Stimulated activated CD8-positive, alpha-beta memory T cell treated with anti-CD3 and anti-CD28 coated beads, Interleukin-15, amount 100 ng/mL, for 24 hours (primary cell): ENCODE data around the gene GPR101.

ENCODE experiments used
- DNase-seq: peaks from one replicate; pipeline ENCODE4 v3.0.0-alpha.2; 2020; ENCODE audit warnings: low read depth

The GPR101 gene

GRCh38 chrX:137033774-137034507 lies at the start of gene GPR101:
Gene GPR101 (minus strand): TSS chrX:137033995. CDS start chrX:137031674, 2,321 bp downstream.
- DNase-seq: no peak

DNA sequence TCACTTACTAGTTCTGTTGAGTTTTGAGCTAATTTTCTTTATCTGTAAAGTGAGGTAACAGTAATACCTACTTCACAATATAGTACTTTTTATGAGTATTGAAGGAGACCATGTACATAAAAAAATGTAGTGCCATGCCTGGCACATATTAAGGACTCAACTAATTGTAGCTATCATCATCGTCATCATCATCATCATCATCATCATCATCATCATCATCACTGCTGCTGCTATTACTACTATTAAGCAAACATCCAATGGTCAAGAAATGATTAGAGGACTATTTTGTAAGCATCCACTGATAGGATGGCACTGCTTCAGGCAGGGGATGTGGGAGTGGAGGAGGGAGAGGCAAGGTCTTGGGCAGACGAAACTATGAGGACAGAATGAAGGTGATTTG lies 47.4 kb upstream of the GPR101 start:
- no peak for DNase-seq

DNA sequence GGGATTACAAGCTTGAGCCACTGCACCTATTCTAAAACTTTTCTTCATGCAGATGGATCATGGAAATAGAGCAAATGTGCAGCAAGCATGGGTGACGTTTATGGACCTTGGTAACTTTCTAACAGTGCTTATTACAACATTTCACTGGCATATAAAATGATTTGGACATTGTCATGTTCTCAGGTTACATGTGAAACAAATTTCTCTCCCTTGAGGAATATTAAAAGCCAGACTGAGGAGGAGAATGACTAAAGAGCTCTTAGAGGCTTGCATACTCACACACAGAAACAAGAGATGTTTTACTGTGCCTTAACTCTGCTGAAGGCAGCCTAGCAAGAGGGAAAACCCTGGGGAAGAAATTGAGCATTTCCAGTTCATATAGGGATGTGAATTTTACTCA lies 38.6 kb upstream of the GPR101 start:
- DNase-seq: no peak

DNA sequence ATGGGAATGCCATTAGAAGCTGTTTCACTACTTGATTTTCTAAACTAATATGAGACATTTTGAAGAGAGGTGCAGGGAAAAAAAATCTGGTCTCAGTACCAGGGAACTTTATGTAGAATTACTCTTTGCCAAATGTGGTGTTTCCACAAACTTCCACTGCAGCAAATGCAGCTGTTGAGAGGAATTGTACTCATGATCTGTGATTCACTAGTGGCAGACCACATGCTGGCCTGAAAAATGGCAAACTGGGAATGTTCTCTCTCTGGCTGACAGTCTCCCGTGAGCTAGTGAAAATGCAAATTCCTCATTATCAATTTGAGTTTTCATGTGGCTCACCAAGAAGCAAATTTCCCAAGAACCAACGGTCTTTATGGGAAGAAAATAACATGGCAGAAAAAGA lies 37.8 kb upstream of the GPR101 start:
- no peak for DNase-seq

GRCh38 chrX:137067147-137067546 lies 33.4 kb upstream of the GPR101 start:
- no peak for DNase-seq

GRCh38 chrX:137062915-137063617 lies 29.3 kb upstream of the GPR101 start:
- DNase-seq: no peak

DNA sequence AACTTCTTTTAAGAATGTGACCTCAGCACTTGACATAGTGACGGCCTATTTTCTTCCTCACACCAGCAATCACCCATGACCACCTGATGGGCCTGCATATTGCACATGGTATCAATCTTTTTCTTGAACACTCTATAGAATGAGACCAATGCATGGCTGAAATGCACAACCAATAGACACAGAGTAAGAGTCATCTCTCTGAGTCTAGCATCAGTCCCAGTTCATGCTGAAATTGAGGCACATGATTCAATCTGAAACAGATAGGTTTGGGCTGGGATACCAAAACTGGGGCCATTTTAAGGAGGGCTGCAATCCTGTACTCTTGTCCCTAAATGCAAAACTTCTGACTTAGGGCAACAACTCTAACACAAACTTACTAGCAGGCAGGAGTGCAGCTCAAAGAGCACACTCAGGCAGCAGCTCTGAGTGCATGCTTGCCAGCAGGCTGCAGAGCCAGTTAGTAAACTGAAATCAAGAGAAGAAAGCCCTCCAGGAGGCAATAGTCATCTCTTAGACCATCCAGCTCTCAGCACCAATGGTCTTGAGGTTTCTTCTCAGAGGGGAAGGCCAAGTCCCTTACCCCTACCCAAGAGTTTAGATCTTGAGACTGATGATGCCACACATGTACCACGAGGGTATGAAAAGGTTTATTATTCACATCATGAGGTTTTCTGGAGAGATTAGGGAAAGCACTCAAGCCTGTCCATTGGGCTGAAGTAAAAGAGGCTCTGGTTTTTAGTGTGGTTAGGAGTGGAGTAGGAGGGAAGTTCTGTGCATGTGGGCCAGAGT lies 24.7 kb upstream of the GPR101 start:
- DNase-seq: no peak

- DNase-seq: no peak
Observed at GRCh38 chrX:137052643-137053235, 18.9 kb upstream of the GPR101 start.

GRCh38 chrX:137051978-137052642 lies 18.3 kb upstream of the GPR101 start:
- peak; percentile 59 for DNase-seq

GRCh38 chrX:137044893-137045292 lies 11.1 kb upstream of the GPR101 start:
- no peak for DNase-seq

- no peak for DNase-seq
Observed at GRCh38 chrX:137043736-137044135, 9.9 kb upstream of the GPR101 start.

DNA sequence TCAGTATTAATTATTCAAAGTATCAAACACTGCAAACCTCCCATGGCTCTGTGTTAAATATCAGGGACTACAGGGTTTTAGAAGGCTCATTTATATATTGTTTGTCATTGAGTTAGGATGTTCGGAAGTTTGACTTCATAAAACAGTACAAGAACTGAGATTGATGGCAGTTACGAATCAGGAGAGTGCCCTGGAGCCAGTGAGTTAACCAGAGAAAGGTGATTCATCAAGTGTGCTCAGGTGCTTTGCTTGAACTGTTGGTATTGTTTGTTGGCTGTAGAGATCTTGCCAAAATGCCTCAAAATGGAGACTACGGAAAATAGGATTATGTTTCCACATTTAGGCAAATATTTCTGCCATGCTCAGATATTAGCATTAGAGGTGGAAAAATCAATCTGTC lies 7.5 kb upstream of the GPR101 start:
- DNase-seq: no peak

DNA sequence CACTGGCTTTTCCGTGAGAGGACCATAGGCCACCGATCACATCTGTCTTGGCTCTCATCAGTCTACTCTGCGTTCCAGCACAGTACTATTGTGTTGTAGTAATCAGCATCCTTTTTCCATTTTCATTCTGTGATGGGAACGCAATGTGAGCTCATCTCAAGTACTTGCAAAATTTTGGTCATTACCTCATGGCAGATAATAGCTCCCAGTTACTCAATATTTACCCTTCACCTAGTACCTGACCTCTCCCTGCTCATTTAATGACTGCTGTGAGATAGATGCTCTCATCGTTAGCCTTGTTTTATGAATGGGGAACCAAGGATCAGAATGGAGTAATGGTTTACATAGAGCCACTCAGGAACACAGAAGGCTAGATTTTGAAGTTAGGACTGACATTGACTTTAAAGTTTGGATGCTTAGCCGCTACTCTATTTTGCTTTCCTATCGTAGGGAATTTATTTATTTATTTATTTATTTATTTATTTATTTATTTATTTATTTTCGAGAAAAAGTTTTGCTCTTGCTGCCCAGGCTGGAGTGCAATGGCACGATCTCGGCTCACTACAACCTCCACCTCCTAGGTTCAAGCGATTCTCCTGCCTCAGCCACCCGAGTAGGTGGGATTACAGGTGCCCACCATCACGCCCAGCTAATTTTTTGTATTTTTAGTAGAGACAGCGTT lies 6.5 kb upstream of the GPR101 start:
- DNase-seq: no peak

- no peak for DNase-seq
Observed at GRCh38 chrX:137034508-137034872, 695 bp upstream of the GPR101 start.

GRCh38 chrX:137032841-137033773 lies 688 bp downstream of the GPR101 start:
- no peak for DNase-seq

DNA sequence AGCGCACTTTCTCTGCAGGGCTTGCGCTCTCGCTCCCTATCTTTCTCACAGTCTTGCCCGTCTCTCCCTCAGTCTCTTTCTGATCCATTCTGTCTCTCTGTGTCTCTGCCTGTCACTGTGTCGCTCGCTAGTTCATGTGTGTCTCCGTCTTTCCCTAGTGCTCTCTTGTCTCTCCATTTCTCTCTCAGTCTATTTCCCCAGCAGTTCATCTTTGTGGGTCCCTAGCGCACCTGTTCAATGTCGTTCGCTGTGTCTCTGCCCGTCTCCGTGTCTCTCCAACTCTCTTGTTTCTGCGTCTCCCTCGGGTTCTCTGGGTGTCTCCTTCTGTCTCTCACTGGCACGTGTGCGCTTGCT lies 1.5 kb downstream of the GPR101 start:
- DNase-seq: no peak

GRCh38 chrX:137031517-137032340 lies 2.1 kb downstream of the GPR101 start:
- no peak for DNase-seq

DNA sequence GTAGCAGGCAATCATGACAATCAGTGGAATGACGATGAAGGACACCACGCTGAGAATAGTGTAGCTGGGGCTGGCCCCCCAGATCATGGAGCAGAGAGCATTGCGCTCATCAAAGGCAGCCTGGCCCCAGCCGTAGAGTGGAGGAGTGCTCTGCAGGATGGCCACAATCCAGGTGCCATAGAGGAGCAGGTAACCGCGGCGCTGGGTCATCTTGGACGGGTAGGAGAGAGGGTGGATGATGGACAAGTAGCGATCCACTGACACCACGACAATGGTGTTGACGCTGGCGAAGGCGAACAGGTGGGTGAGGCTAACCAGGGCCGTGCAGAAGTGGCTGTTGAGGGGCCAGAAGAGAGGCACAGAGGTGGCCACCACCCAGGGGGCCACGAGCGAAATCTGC lies 2.8 kb downstream of the GPR101 start:
- no peak for DNase-seq

- DNase-seq: no peak
Observed at GRCh38 chrX:137028699-137029098, 5.1 kb downstream of the GPR101 start.

- DNase-seq: no peak
Observed at GRCh38 chrX:137025930-137026329, 7.9 kb downstream of the GPR101 start.
